IMR-90 (cell line): ENCODE measurements around the gene KRTAP19-6. TPM values are rescaled to one million over a fixed set of nuclear protein-coding genes. Genes with fewer than 3 reads are reported as not detected.

ENCODE experiments used
- ATAC-seq: fragments of 200-7000 bp; cut with Tn5 transposase; 2 replicates; pipeline ENCODE4 v1.9.1; 2020; ENCODE audit warnings: low read depth, mild to moderate bottlenecking, moderate library complexity
- BruUV-seq: library from RNA; stranded (reverse); fragments of 400-500 nt; replicated peaks from 2 replicates; lab custom pipeline; 2021; lab: Mats Ljungman, UMichigan
- CTCF ChIA-PET: fragments of 300-600 bp; formaldehyde crosslinking; extraction: SDS; loops from one replicate; lab custom pipeline; 2021; ENCODE audit warnings: antibody characterized with exemption; lab: Yijun Ruan, JAX
- POLR2A ChIA-PET: fragments of 300-600 bp; sonication (Branson Sonifier 250); formaldehyde crosslinking; loops from one replicate; lab custom pipeline; 2022; ENCODE audit warnings: antibody characterized with exemption; ENCODE audit not compliant: unreplicated experiment; lab: Charles Lee
- DNase-seq: peaks from one replicate; pipeline ENCODE4 v3.0.0; 2013
- H2AFZ ChIP-seq: replicated peaks from 2 replicates; pipeline ENCODE3; 2013; ENCODE audit warnings: low read length, mild to moderate bottlenecking; ENCODE audit not compliant: poor library complexity
- H2AK5ac ChIP-seq: 2 replicates; pipeline ENCODE4 v1.6.1; 2013; ENCODE audit warnings: low read depth, low read length, inconsistent platforms
- H2AK9ac ChIP-seq: replicated peaks from 2 replicates; pipeline ENCODE3; 2013; ENCODE audit warnings: mild to moderate bottlenecking, low read depth, low read length, moderate library complexity; ENCODE audit not compliant: poor library complexity
- H2BK120ac ChIP-seq: 2 replicates; pipeline ENCODE4 v1.6.1; 2013; ENCODE audit warnings: low read depth, low read length, inconsistent platforms
- H2BK15ac ChIP-seq: 3 replicates; pipeline ENCODE4 v1.6.1; 2013; ENCODE audit warnings: low read depth, low read length, inconsistent platforms
- H2BK20ac ChIP-seq: 2 replicates; pipeline ENCODE4 v1.6.1; 2013; ENCODE audit warnings: low read depth, mild to moderate bottlenecking, inconsistent platforms, low read length, moderate library complexity
- H2BK5ac ChIP-seq: 2 replicates; pipeline ENCODE4 v1.6.1; 2013; ENCODE audit warnings: mild to moderate bottlenecking, low read depth, low read length, inconsistent platforms; ENCODE audit not compliant: poor library complexity, severe bottlenecking
- H3K14ac ChIP-seq: replicated peaks from 2 replicates; pipeline ENCODE4 v1.6.1; 2013; ENCODE audit warnings: low read depth, low read length, inconsistent platforms
- H3K18ac ChIP-seq: 2 replicates; pipeline ENCODE4 v1.6.1; 2013; ENCODE audit warnings: low read depth, low read length, control low read depth
- H3K23ac ChIP-seq: 2 replicates; pipeline ENCODE4 v1.6.1; 2013; ENCODE audit warnings: low read depth, low read length, inconsistent platforms
- H3K27ac ChIP-seq: 2 replicates; pipeline ENCODE4 v1.5.1; 2013; ENCODE audit warnings: mild to moderate bottlenecking, control low read depth, low read length; ENCODE audit not compliant: insufficient read depth
- H3K27me3 ChIP-seq: 2 replicates; pipeline ENCODE4 v1.6.1; 2013; ENCODE audit warnings: low read length; ENCODE audit not compliant: control insufficient read depth, insufficient read depth
- H3K36me3 ChIP-seq: 2 replicates; pipeline ENCODE4 v1.6.1; 2013; ENCODE audit warnings: low read length, mixed read lengths; ENCODE audit not compliant: control insufficient read depth, insufficient read depth
- H3K4ac ChIP-seq: 2 replicates; pipeline ENCODE4 v1.6.1; 2013; ENCODE audit warnings: low read depth, low read length, inconsistent platforms
- H3K4me1 ChIP-seq: 2 replicates; pipeline ENCODE4 v1.6.1; 2013; ENCODE audit warnings: low read length, mixed read lengths; ENCODE audit not compliant: control insufficient read depth, insufficient read depth
- H3K4me2 ChIP-seq: 2 replicates; pipeline ENCODE4 v1.6.1; 2013; ENCODE audit warnings: low read depth, mild to moderate bottlenecking, control low read depth, low read length, moderate library complexity
- H3K4me3 ChIP-seq: 2 replicates; pipeline ENCODE4 v1.5.1; 2013; ENCODE audit warnings: low read depth, mild to moderate bottlenecking, control low read depth, low read length, moderate library complexity; ENCODE audit not compliant: insufficient read depth
- H3K56ac ChIP-seq: 2 replicates; pipeline ENCODE4 v1.6.1; 2013; ENCODE audit warnings: low read length, inconsistent platforms; ENCODE audit not compliant: insufficient read depth; ENCODE audit errors: extremely low read depth
- H3K79me1 ChIP-seq, 2 experiments: 2 replicates each; pipeline ENCODE4 v1.6.1; 2013; ENCODE audit warnings: low read length in 2 of 2, inconsistent platforms in 1 of 2, low read depth in 1 of 2
- H3K9ac ChIP-seq: 2 replicates; pipeline ENCODE4 v1.6.1; 2013; ENCODE audit warnings: low read depth, low read length, control low read depth
- H3K9me1 ChIP-seq: 2 replicates; pipeline ENCODE4 v1.6.1; 2013; ENCODE audit warnings: low read length, inconsistent platforms; ENCODE audit not compliant: insufficient read depth
- H3K9me3 ChIP-seq: 2 replicates; pipeline ENCODE4 v1.6.1; 2013; ENCODE audit warnings: low read length; ENCODE audit not compliant: control insufficient read depth, insufficient read depth
- H4K20me1 ChIP-seq: 2 replicates; pipeline ENCODE4 v1.6.1; 2013; ENCODE audit warnings: low read length, inconsistent platforms; ENCODE audit not compliant: insufficient read depth
- H4K5ac ChIP-seq: 2 replicates; pipeline ENCODE4 v1.6.1; 2013; ENCODE audit warnings: mild to moderate bottlenecking, low read depth, low read length, control low read depth
- H4K8ac ChIP-seq, 2 experiments: 2 replicates each; pipeline ENCODE4 v1.6.1; 2013; ENCODE audit warnings: low read depth in 2 of 2, low read length in 2 of 2, control low read depth in 1 of 2, inconsistent platforms in 1 of 2
- H4K91ac ChIP-seq: 2 replicates; pipeline ENCODE4 v1.6.1; 2013; ENCODE audit warnings: low read depth, low read length, inconsistent platforms; ENCODE audit not compliant: insufficient read depth
- CEBPB ChIP-seq: IDR thresholded peaks from 2 replicates; pipeline ENCODE4 v1.6.1; 2012; ENCODE audit warnings: low read depth, low read length, improper control_type of control experiment
- CHD1 ChIP-seq: IDR thresholded peaks from 2 replicates; pipeline ENCODE4 v1.6.1; 2012; ENCODE audit warnings: low read depth, low read length, improper control_type of control experiment
- FOS ChIP-seq: fragments of 150-350 bp; IDR thresholded peaks from 2 replicates; pipeline ENCODE4 v1.6.1; 2016; ENCODE audit warnings: low read depth, low read length
- MAFK ChIP-seq: IDR thresholded peaks from 2 replicates; pipeline ENCODE4 v1.6.1; 2012; ENCODE audit warnings: low read depth, low read length, improper control_type of control experiment
- POLR2A ChIP-seq: IDR thresholded peaks from 2 replicates; pipeline ENCODE4 v1.6.1; 2012; ENCODE audit warnings: mild to moderate bottlenecking, low read depth, low read length
- RAD21 ChIP-seq: IDR thresholded peaks from 2 replicates; pipeline ENCODE4 v1.6.1; 2012; ENCODE audit warnings: low read length, improper control_type of control experiment
- RFX5 ChIP-seq: IDR thresholded peaks from 2 replicates; pipeline ENCODE4 v1.8.0; 2012; ENCODE audit warnings: low read depth, mild to moderate bottlenecking, low read length, moderate library complexity
- SMC3 ChIP-seq: fragments of 150-350 bp; IDR thresholded peaks from 2 replicates; pipeline ENCODE4 v1.6.1; 2016; ENCODE audit warnings: low read depth, mild to moderate bottlenecking, antibody characterized with exemption, low read length, moderate library complexity
- USF2 ChIP-seq: fragments of 150-350 bp; IDR thresholded peaks from 2 replicates; pipeline ENCODE4 v1.6.1; 2017; ENCODE audit warnings: mild to moderate bottlenecking, antibody characterized with exemption, low read length, low read depth
- WGBS, 2 experiments: methylation state at CpG; one replicate each; pipeline versions ENCODE4 v1.1.5 to v1.1.7; 2013; ENCODE audit warnings: missing lambda C conversion rate in 2 of 2; ENCODE audit not compliant: insufficient read length in 1 of 2; ENCODE audit errors: extremely low coverage in 2 of 2; 5-methylcytosine and 5-hydroxymethylcytosine counted together
- dilution Hi-C: fragments of 300-500 bp; cut with HindIII; formaldehyde crosslinking; loops from one replicate; pipeline ENCODE4 v1.14.3; 2018; ENCODE audit warnings: low sequenced_read_pairs; ENCODE audit not compliant: unreplicated experiment
- in situ Hi-C: fragments of 300-500 bp; cut with MboI; formaldehyde crosslinking; loops from 3 replicates; pipeline ENCODE4 v1.14.3; 2019; ENCODE audit warnings: low sequenced_read_pairs, inconsistent platforms, mixed read lengths
- intact Hi-C: fragments of 100-400 bp; cut with micrococcal nuclease; formaldehyde crosslinking; loops from 2 replicates; pipeline ENCODE4 v1.10.0; 2022
- polyA plus RNA-seq, 3 experiments: library from polyadenylated mRNA; depleted of rRNA; stranded (reverse); fragments of >200 nt; gene quantifications; 2 replicates each; pipeline ENCODE4 v1.2.3, GENCODE V29; 2012; ENCODE audit warnings: low replicate concordance in 1 of 3
- total RNA-seq: library from RNA; depleted of rRNA; stranded (reverse); fragments of >200 nt; gene quantifications from 2 replicates; pipeline ENCODE4 v1.2.3, GENCODE V29; 2012

KRTAP19-6 gene
- total and polyA plus RNA-seq, 2 of the 4 experiments (the other 2 are of a cell fraction), result not detected

DNA sequence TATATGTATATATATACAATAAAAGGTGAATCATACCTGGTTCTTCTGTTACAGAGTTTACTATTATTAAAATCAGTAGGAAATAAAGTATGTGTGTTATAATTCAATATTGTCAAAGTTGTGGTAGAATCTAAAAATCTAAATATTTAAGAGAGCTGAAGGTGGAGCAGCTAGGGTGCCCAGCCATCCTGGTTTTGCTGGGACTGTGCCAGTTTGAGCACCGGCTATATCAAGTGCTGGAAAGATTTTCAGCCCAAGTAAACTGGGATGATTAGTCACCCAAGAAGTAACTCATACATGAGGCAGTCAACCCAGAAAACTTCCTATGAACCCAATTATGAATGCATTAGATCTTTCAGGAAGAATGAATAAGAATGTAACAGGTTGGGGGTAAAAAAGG is 22.8 kb downstream of the KRTAP19-6 start:
- ChIA-PET CTCF (no interaction called here), POLR2A (no interaction called here)
- H2AFZ ChIP-seq, result no peak overlapping the region
- H3K4ac ChIP-seq, result no peak overlapping the region
- no peak overlapping the region for H3K4me3 ChIP-seq
- intact Hi-C loops (no loop called here), dilution Hi-C loops (no loop called here), in situ Hi-C loops (no loop called here)
- H3K4me2 ChIP-seq, result no peak overlapping the region
- peaks cover 10% of the 10 kb centered on the region for H3K9me3 ChIP-seq
- no peaks in the 10 kb centered on the region for H4K20me1 ChIP-seq
- no peak overlapping the region for H4K5ac ChIP-seq
- DNase-seq (no peak), ATAC-seq (no peak)
- no peak overlapping the region for H3K23ac ChIP-seq
- H3K56ac ChIP-seq, result no peak overlapping the region
- H4K8ac ChIP-seq, result no peak overlapping the region
- no peak overlapping the region for H3K27ac ChIP-seq
- no peaks in the 10 kb centered on the region for H3K4me1 ChIP-seq
- WGBS, 2 experiments, result no CpG with 5 or more reads among the region's 1 CpG
- TF ChIP-seq POLR2A, result no peak
- TF ChIP-seq USF2, result no peak
- no peak for TF ChIP-seq RAD21
- no peak for TF ChIP-seq CHD1
- no peak for TF ChIP-seq MAFK
- no peak for TF ChIP-seq SMC3
- TF ChIP-seq RFX5, result no peak
- TF ChIP-seq FOS, result no peak
- no peak for TF ChIP-seq CEBPB
- no peak overlapping the region for H4K91ac ChIP-seq
- no peak overlapping the region for H2BK120ac ChIP-seq
- H2AK9ac ChIP-seq, result no peak overlapping the region
- no peak overlapping the region for H2BK20ac ChIP-seq
- no peak overlapping the region for H2BK15ac ChIP-seq
- H3K36me3 ChIP-seq, result no peaks in the 10 kb centered on the region
- H3K9me1 ChIP-seq, result no peaks in the 10 kb centered on the region
- H3K79me1 ChIP-seq, result no peaks in the 10 kb centered on the region
- H3K9ac ChIP-seq, result no peak overlapping the region
- no TSS peak for BruUV-seq
- no peak overlapping the region for H2AK5ac ChIP-seq
- no peak overlapping the region for H3K18ac ChIP-seq
- no peak overlapping the region for H3K14ac ChIP-seq
- H3K27me3 ChIP-seq, result no peaks in the 10 kb centered on the region
- no peak overlapping the region for H2BK5ac ChIP-seq
